HEK293T (cell line): ENCODE measurements around the gene ESPNL.
A peak's percentile ranks its signal among the peaks of the same experiment; 100 is the strongest.
"Not testable (repeated sequence)": the region's sequence is repeated elsewhere in the genome, so short reads cannot be mapped to it uniquely, and the experiment has no call there.

Experiments
- CTCF ChIA-PET: fragments of 350-600 bp; formaldehyde crosslinking; extraction: SDS; loops from one replicate; lab custom pipeline; 2021; ENCODE audit warnings: antibody characterized with exemption, inconsistent platforms; lab: Yijun Ruan, JAX
- POLR2A ChIA-PET: fragments of 350-600 bp; formaldehyde crosslinking; extraction: SDS; loops from one replicate; lab custom pipeline; 2020; ENCODE audit warnings: antibody characterized with exemption, inconsistent platforms; lab: Yijun Ruan, JAX
- DNase-seq: peaks from one replicate; pipeline ENCODE4 v3.0.0; 2012; ENCODE audit warnings: mixed read lengths; ENCODE audit errors: extremely low spot score
- ARNT ChIP-seq: fragments of 450-650 bp; IDR thresholded peaks from 2 replicates; pipeline ENCODE4 v1.6.1; 2017; ENCODE audit warnings: mild to moderate bottlenecking
- BHLHE40 ChIP-seq: fragments of 450-650 bp; IDR thresholded peaks from 2 replicates; pipeline ENCODE4 v1.6.1; 2016; ENCODE audit warnings: mild to moderate bottlenecking, moderate library complexity, borderline replicate concordance
- CTBP1 ChIP-seq: fragments of 450-650 bp; IDR thresholded peaks from 2 replicates; pipeline ENCODE4 v1.6.1; 2016; ENCODE audit warnings: borderline replicate concordance
- ELF4 ChIP-seq: fragments of 450-650 bp; IDR thresholded peaks from 2 replicates; pipeline ENCODE4 v1.6.1; 2017; ENCODE audit warnings: antibody characterized with exemption
- FOXA1 ChIP-seq: fragments of 450-650 bp; IDR thresholded peaks from 2 replicates; pipeline ENCODE4 v1.6.1; 2016; ENCODE audit warnings: mild to moderate bottlenecking
- FOXK2 ChIP-seq: fragments of 450-650 bp; IDR thresholded peaks from 2 replicates; pipeline ENCODE4 v1.6.1; 2016; ENCODE audit warnings: mild to moderate bottlenecking
- FOXM1 ChIP-seq: fragments of 450-650 bp; IDR thresholded peaks from 2 replicates; pipeline ENCODE4 v1.6.1; 2017; ENCODE audit warnings: mild to moderate bottlenecking, borderline replicate concordance
- HDGF ChIP-seq: fragments of 450-650 bp; IDR thresholded peaks from 2 replicates; pipeline ENCODE4 v1.6.1; 2017; ENCODE audit warnings: antibody characterized with exemption, borderline replicate concordance
- L3MBTL2 ChIP-seq: fragments of 450-650 bp; conservative IDR thresholded peaks from 2 replicates; pipeline ENCODE4 v1.6.1; 2016; ENCODE audit warnings: mild to moderate bottlenecking
- LEF1 ChIP-seq: fragments of 450-650 bp; IDR thresholded peaks from 2 replicates; pipeline ENCODE4 v1.6.1; 2017; ENCODE audit warnings: mild to moderate bottlenecking, borderline replicate concordance
- NFRKB ChIP-seq: fragments of 450-650 bp; IDR thresholded peaks from 2 replicates; pipeline ENCODE4 v1.6.1; 2016; ENCODE audit warnings: mild to moderate bottlenecking, moderate library complexity
- SP1 ChIP-seq: fragments of 450-650 bp; IDR thresholded peaks from 2 replicates; pipeline ENCODE4 v1.6.1; 2017
- SUZ12 ChIP-seq: fragments of 450-650 bp; IDR thresholded peaks from 2 replicates; pipeline ENCODE4 v1.6.1; 2016; ENCODE audit warnings: mild to moderate bottlenecking
- TARDBP ChIP-seq: fragments of 450-650 bp; IDR thresholded peaks from 2 replicates; pipeline ENCODE4 v1.6.1; 2016
- ZNF384 ChIP-seq: fragments of 450-650 bp; IDR thresholded peaks from 2 replicates; pipeline ENCODE4 v1.6.1; 2016
- TF ChIP-seq, protein P1 (sequence below): fragments of 450-650 bp; IDR thresholded peaks from 2 replicates; pipeline ENCODE4 v1.6.1; 2016

ESPNL gene

DNA sequence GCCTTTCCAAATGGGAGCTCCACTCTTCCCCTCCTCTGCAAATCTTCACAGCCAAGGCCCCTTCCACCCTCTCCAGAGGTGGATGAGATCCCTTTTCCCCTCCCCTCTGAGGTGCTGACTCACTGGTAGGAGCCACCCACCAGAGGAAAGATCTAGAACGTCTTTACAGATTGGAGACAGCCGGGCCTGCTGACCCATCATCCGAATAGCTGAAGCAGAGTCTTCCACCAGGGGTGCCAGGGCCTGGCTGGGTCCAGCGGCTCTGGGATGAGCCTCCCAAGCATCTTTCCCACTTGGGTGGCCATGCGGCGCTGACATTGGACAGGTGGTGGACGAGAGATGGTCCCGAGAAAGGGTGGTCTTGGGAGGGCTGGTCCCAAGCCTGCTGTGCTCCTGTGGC is 67.6 kb downstream of the ESPNL start:
- ChIA-PET POLR2A (interaction anchor here (1.2 kb wide), 1 partner anchor 8 kb away, joined by 3 read pairs; no protein-coding TSS in a partner anchor), CTCF (no interaction called here)
- TF ChIP-seq SP1 (no peak), SUZ12 (no peak), CTBP1 (no peak), TARDBP (no peak), NFRKB (no peak), FOXA1 (no peak), FOXM1 (no peak), FOXK2 (no peak), LEF1 (no peak), ELF4 (no peak), HDGF (no peak), L3MBTL2 (no peak)
- TF ChIP-seq, protein P1, sequence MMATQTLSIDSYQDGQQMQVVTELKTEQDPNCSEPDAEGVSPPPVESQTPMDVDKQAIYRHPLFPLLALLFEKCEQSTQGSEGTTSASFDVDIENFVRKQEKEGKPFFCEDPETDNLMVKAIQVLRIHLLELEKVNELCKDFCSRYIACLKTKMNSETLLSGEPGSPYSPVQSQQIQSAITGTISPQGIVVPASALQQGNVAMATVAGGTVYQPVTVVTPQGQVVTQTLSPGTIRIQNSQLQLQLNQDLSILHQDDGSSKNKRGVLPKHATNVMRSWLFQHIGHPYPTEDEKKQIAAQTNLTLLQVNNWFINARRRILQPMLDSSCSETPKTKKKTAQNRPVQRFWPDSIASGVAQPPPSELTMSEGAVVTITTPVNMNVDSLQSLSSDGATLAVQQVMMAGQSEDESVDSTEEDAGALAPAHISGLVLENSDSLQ = no peak
- DNase-seq = no peak

DNA sequence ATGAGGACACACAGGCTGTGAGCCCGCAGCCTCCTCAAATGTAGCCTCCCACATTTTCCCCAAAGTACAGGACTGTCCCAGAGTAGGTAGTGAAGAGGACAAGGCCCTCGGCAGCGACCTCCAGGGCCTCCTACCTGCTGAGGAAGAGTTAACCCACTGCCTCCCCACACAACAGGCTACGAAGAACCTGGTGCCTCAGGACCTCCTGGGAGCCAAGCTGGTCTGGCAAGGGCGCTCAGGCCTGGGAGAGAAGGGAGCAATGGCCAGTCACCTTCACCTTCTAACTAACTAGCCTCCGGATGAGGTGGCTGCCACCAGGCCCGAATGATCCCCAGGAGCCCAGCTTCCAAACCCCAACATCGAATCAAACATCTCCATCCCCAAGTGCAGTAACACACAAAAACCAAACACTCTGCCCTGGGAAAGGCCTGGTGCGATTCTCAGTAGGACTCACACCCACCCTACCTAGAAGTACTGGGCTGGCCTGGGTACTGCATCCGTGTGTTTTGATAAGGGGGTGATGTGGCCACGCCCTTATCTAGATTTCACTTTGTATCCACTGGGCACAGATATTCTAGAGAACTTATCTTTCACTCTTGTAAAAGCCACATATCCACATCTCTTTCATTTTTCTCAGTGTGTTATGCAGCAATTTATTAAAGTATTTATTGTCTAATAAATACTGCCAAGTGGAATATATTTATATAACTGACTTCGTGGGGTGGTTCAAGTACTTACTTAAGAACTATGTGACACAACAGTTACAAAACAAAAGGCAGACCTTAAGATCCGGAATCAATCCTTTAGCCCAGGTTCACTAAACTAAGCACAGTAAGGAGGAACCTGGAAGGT is 68.3 kb downstream of the ESPNL start:
- ChIA-PET CTCF (no interaction called here), POLR2A (interaction anchor here (1.2 kb wide), 1 partner anchor 9 kb away, joined by 3 read pairs; no protein-coding TSS in a partner anchor)
- TF ChIP-seq SUZ12 (no peak), ARNT (no peak), FOXA1 (no peak), HDGF (no peak), TARDBP (no peak), NFRKB (no peak), LEF1 (no peak), FOXM1 (no peak), ZNF384 (no peak), L3MBTL2 (no peak), ELF4 (no peak), SP1 (no peak), CTBP1 (no peak), BHLHE40 (no peak), FOXK2 (no peak)
- TF ChIP-seq, protein P1 = no peak
- no peak for DNase-seq

DNA sequence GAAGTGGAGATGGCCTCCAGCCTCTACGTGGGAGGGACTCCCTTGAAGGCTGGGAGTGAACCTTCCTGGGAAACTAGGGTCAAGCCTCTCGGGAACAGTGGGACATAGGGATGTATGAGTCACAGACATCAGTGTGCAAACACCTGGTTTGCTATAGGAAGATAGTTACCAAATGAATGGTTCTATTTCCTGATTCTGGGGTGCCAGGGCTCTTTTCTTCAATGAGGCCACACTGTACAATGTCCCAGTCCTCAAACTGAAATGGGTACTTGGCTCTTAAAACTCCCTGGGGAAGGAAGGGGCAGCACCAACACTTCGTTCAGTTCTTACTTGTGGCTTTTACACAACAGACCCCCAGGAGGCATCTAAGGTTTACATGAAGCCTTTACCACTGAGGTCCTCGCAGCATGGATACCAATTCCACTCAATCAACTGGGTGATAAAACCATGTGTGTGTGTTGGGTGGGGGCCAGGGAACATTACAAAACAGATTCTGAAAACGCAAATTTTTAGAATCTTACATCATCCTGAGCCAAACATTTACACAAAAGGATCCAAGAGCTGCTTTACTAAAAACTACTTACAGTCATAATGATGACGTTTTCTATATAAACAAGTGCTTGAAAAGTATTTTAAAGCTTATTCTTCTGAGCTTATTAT is 69.0 kb downstream of the ESPNL start:
- POLR2A ChIA-PET = interaction anchor here (1.0 to 1.4 kb wide), 2 partner anchors 10 to 34 kb away, joined by 3 to 5 read pairs; partner anchors contain the start of gene ILKAP
- DNase-seq = no peak
- CTCF ChIA-PET = interaction anchor here (0.6 to 0.7 kb wide), 2 partner anchors 10 to 25 kb away, joined by 3 to 4 read pairs; no protein-coding TSS in a partner anchor

DNA sequence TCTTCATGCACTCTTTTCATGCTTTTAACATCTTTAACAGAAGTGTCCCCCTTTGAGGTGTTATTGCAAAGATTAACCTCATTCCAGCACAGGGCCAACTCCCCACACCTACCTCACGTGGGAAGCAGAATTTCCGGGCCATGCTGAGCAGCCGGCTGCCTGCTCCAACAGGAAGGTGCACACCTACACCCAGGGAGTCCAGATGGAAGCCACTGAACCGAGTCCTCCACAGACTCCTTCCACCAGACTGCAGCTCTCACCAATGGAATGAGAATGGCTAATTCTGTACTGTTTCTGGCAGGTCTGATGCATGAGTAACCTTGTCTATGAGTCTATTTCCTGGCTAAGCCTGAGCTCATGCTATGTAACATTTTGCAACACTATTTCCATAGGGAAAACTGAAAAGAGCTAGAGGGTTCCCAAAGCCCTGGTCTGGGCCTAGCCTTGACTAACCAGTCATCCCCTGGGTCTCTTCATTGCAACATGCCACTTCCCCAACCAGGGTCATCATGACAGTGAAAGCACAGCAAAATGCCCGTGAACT is 69.6 kb downstream of the ESPNL start:
- DNase-seq = no peak

More for the DNA sequence above, 69.0 kb downstream of the ESPNL start:
- TF ChIP-seq, protein P1 = peak; percentile 29; the same call in 1 of the 2 replicates
- no peak for TF ChIP-seq ELF4

DNA sequence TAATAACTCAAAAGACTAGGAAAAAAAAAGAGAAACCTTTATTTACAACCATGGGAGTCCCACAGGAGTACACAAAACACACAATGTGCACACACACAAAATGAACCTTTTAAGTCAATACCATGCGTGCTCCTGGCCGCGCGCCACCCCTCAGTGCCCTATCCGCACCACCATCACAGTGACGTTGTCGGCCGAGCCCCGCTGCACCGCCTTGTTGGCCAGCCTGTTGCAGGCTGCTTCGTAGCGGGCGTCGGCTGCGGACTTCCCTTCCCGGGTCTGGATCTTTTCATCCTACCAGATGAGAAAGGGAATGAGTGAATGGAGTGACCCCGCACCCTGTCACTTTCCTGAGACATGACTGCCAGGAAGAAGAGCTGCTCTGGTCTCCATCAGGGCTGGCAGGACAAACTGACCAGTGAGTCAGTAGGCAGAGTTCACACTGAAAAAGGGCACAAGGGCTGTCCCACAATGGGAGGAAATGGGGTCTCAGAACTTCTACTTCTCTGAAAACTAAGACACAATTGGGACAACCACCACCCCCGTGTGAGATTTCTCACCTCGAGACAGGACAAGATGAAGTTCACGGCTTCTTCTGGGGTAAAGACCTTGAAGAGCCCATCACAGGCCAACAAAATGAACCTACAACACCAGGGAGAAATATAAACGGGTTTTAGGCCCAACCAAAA is 70.4 kb downstream of the ESPNL start:
- ChIA-PET CTCF (no interaction called here), POLR2A (interaction anchor here (1.4 kb wide), 1 partner anchor 11 kb away, joined by 5 read pairs; no protein-coding TSS in a partner anchor)
- no peak for TF ChIP-seq SP1
- no peak for TF ChIP-seq FOXM1
- no peak for TF ChIP-seq CTBP1
- TF ChIP-seq ELF4 = no peak
- DNase-seq = no peak

More for the DNA sequence above, 69.6 kb downstream of the ESPNL start:
- POLR2A ChIA-PET = interaction anchor here (1.0 to 1.4 kb wide), 2 partner anchors 10 to 34 kb away, joined by 3 to 5 read pairs; partner anchors contain the start of gene ILKAP
- TF ChIP-seq BHLHE40 (no peak), FOXA1 (no peak)
- CTCF ChIA-PET = interaction anchor here (0.6 to 0.7 kb wide), 2 partner anchors 10 to 24 kb away, joined by 3 to 4 read pairs; no protein-coding TSS in a partner anchor

DNA sequence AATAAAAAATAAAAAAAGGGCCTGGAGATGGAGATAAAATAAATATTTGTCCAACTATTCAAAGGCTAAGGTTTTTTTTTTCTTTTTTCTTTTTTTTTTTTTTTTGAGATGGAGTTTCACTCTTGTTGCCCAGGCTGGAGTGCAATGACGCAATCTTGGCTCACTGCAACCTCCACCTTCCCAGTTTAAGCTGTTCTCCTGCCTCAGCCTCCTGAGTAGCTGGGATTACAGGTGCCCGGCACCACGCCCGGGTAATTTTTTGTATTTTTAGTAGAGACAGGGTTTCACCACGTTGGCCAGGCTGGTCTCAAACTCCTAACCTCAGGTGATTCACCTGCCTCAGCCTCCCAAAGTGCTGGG is 70.9 kb downstream of the ESPNL start:
- DNase-seq, CTCF ChIA-PET, POLR2A ChIA-PET: not testable (repeated sequence)
